Activated CD4-positive, alpha-beta T cell treated with anti-CD3 and anti-CD28 coated beads for 36 hours (primary cell): ENCODE measurements around the gene ZNF341. TPM values are rescaled to one million over a fixed set of nuclear protein-coding genes. Genes with fewer than 3 reads are reported as not detected.

Experiments
- ATAC-seq: fragments of 200-7000 bp; cut with Tn5 transposase; one replicate; pipeline ENCODE4 v1.10.0; 2021; ENCODE audit warnings: mild to moderate bottlenecking, moderate library complexity
- CTCF ChIA-PET: fragments of 350-600 bp; sonication (Branson Sonifier 250); formaldehyde crosslinking; loops from one replicate; lab custom pipeline; 2021; ENCODE audit warnings: antibody characterized with exemption; lab: Charles Lee
- POLR2A ChIA-PET: fragments of 350-600 bp; sonication (Branson Sonifier 250); formaldehyde crosslinking; loops from one replicate; lab custom pipeline; 2021; ENCODE audit warnings: antibody characterized with exemption, inconsistent platforms; lab: Charles Lee
- DNase-seq: peaks from one replicate; pipeline ENCODE4 v3.0.0-alpha.2; 2020
- H3K27ac Mint-ChIP-seq: one replicate; pipeline ENCODE4 v1.8.0; 2021; ENCODE audit warnings: mixed read lengths
- H3K27me3 Mint-ChIP-seq: one replicate; pipeline ENCODE4 v1.8.0; 2021; ENCODE audit warnings: mixed read lengths
- H3K36me3 Mint-ChIP-seq: one replicate; pipeline ENCODE4 v1.8.0; 2021; ENCODE audit warnings: low read depth, mixed read lengths
- H3K4me1 Mint-ChIP-seq: one replicate; pipeline ENCODE4 v1.8.0; 2021; ENCODE audit warnings: mixed read lengths
- H3K4me3 Mint-ChIP-seq: one replicate; pipeline ENCODE4 v1.8.0; 2021; ENCODE audit warnings: mild to moderate bottlenecking, moderate library complexity, mixed read lengths
- H3K9me3 Mint-ChIP-seq: one replicate; pipeline ENCODE4 v1.8.0; 2021; ENCODE audit warnings: low read depth, mixed read lengths
- intact Hi-C, 2 experiments: fragments of 100-400 bp; cut with DNase I in 1 of 2; cut with micrococcal nuclease in 1 of 2; formaldehyde crosslinking; loops; one replicate each; pipeline versions ENCODE4 v1.14.2 to v1.15.1; 2022 to 2024; cut with DNase I, micrococcal nuclease
- total RNA-seq, 2 experiments: library from RNA; stranded (reverse); gene quantifications; one replicate each; pipeline ENCODE4 v1.2.3, GENCODE V29; 2021

Gene ZNF341
- total RNA-seq, 2 experiments from 2014 or later: 4.3 to 6.1 TPM

GRCh38 chr20:33814238-33814712 is 82.5 kb downstream of the ZNF341 start:
- DNase-seq: peak; percentile 49
- ChIA-PET POLR2A (interaction anchor here (0.6 kb wide), 2 partner anchors 25 to 109 kb away, joined by 3 read pairs; no protein-coding TSS in a partner anchor), CTCF (interaction anchor here (0.9 to 1.4 kb wide), 2 partner anchors 12 to 22 kb away, joined by 3 to 10 read pairs; no protein-coding TSS in a partner anchor)
- Mint-ChIP-seq H3K36me3 (peaks cover 18% of the 10 kb centered on the region), H3K27ac (peak overlapping the region; percentile 14), H3K4me3 (peak overlapping the region; percentile 83), H3K27me3 (no peaks in the 10 kb centered on the region), H3K9me3 (no peaks in the 10 kb centered on the region), H3K4me1 (peaks cover 63% of the 10 kb centered on the region)
- peak; percentile 29 for ATAC-seq
- intact Hi-C loops: no loop called here

- no peaks in the 10 kb centered on the region for H3K27me3 Mint-ChIP-seq
- no peak overlapping the region for H3K4me3 Mint-ChIP-seq
- DNase-seq: no peak
- H3K27ac Mint-ChIP-seq: no peak overlapping the region
- POLR2A ChIA-PET: no interaction called here
- no peaks in the 10 kb centered on the region for H3K9me3 Mint-ChIP-seq
- peaks cover 72% of the 10 kb centered on the region for H3K4me1 Mint-ChIP-seq
- intact Hi-C loops: no loop called here
- peaks cover 21% of the 10 kb centered on the region for H3K36me3 Mint-ChIP-seq
- ATAC-seq: no peak
- CTCF ChIA-PET: interaction anchor here (1.2 to 1.5 kb wide), 3 partner anchors 10 to 24 kb away, joined by 3 to 10 read pairs (median 6); no protein-coding TSS in a partner anchor
Observed at GRCh38 chr20:33815671-33816070, 83.9 kb downstream of the ZNF341 start.

DNA sequence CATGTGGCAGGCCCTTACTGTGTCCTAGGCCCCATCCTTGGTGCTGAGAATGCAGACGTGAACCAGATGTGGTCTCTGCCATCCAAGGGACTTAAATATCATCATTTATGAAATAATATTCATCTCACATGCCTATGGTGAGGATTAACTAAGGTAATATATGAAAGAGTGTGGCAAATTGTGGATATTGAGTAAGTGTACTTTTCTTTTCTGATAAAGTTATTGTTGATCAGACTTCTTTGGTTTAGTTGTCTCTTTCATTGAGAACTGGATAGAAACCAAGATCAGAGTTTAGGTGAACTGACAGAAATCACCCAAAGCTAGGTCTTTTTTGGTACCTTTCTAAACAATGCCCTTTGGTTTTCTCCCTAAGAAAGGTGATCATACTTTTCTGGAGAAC is 84.4 kb downstream of the ZNF341 start:
- POLR2A ChIA-PET: no interaction called here
- H3K27me3 Mint-ChIP-seq: no peaks in the 10 kb centered on the region
- no peak overlapping the region for H3K27ac Mint-ChIP-seq
- H3K36me3 Mint-ChIP-seq: peaks cover 21% of the 10 kb centered on the region
- no peak for DNase-seq
- H3K4me3 Mint-ChIP-seq: no peak overlapping the region
- intact Hi-C loops: no loop called here
- CTCF ChIA-PET: interaction anchor here (0.8 to 1.5 kb wide), 4 partner anchors 9 to 431 kb away, joined by 3 to 6 read pairs (median 3); no protein-coding TSS in a partner anchor
- no peak for ATAC-seq
- H3K4me1 Mint-ChIP-seq: peaks cover 72% of the 10 kb centered on the region
- H3K9me3 Mint-ChIP-seq: no peaks in the 10 kb centered on the region

DNA sequence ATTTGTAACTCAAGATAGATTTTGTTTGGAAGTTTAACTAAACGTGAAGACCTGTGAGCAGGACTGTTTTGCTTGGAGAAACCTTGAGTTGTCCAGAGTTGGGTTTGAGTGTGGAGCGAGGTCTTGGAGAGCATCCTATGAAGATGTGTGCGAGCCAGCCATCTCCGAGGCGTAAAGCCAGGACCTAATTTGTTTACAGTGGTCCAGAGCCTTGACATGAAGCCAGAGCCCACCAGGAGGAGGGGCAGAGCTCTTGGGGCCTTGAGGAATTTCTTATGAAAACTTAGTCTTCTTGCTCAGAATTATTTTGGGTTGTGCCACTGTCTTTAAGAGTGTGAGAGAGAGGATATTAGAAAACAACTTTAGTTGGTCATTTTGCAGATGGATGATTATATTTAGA is 85.6 kb downstream of the ZNF341 start:
- no peak overlapping the region for H3K27ac Mint-ChIP-seq

GRCh38 chr20:33819456-33819855 is 87.7 kb downstream of the ZNF341 start:
- DNase-seq: no peak
- H3K27me3 Mint-ChIP-seq: no peaks in the 10 kb centered on the region
- intact Hi-C loops: no loop called here
- POLR2A ChIA-PET: interaction anchor here (1.0 kb wide), 1 partner anchor 8 kb away, joined by 4 read pairs; the partner anchor contains the start of gene CHMP4B
- CTCF ChIA-PET: interaction anchor here (0.6 to 1.8 kb wide), 7 partner anchors 9 to 319 kb away, joined by 3 to 5 read pairs (median 3); no protein-coding TSS in a partner anchor
- H3K4me1 Mint-ChIP-seq: peaks cover 62% of the 10 kb centered on the region
- no peak for ATAC-seq
- peaks cover 16% of the 10 kb centered on the region for H3K36me3 Mint-ChIP-seq
- no peak overlapping the region for H3K4me3 Mint-ChIP-seq
- H3K9me3 Mint-ChIP-seq: no peaks in the 10 kb centered on the region
- H3K27ac Mint-ChIP-seq: no peak overlapping the region

More for the DNA sequence above, 85.6 kb downstream of the ZNF341 start:
- ATAC-seq: no peak
- DNase-seq: no peak
- CTCF ChIA-PET: interaction anchor here (0.6 to 1.0 kb wide), 2 partner anchors 154 to 1247 kb away, joined by 3 read pairs; no protein-coding TSS in a partner anchor
- intact Hi-C loops: no loop called here
- peaks cover 75% of the 10 kb centered on the region for H3K4me1 Mint-ChIP-seq
- no peaks in the 10 kb centered on the region for H3K9me3 Mint-ChIP-seq
- H3K27me3 Mint-ChIP-seq: no peaks in the 10 kb centered on the region
- no peak overlapping the region for H3K4me3 Mint-ChIP-seq
- peaks cover 21% of the 10 kb centered on the region for H3K36me3 Mint-ChIP-seq
- POLR2A ChIA-PET: no interaction called here

DNA sequence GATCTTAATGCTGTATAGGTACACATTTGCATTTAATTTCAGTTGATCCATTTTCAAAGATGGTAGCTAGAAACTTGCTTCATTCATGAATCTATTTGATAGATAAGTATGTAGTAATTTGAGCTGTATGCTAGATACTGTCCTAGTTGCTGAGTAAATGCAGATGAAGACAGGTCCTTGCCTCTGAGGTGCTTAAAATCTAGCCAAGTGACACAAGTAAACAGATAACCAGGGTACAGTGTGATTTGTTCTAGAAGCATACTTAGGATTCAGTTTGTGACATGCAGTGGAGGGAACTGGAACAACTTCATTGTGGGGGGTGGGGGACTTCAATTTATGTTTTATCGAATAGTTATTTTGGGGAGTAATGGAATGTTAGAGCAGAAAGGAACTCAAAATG is 88.6 kb downstream of the ZNF341 start:
- ATAC-seq (no peak), DNase-seq (no peak)
- Mint-ChIP-seq H3K4me1 (peaks cover 63% of the 10 kb centered on the region), H3K27me3 (no peaks in the 10 kb centered on the region), H3K27ac (no peak overlapping the region), H3K36me3 (peaks cover 13% of the 10 kb centered on the region), H3K9me3 (no peaks in the 10 kb centered on the region), H3K4me3 (no peak overlapping the region)
- POLR2A ChIA-PET: no interaction called here
- CTCF ChIA-PET: interaction anchor here (1.8 kb wide), 1 partner anchor 26 kb away, joined by 5 read pairs; no protein-coding TSS in a partner anchor
- intact Hi-C loops: no loop called here

DNA sequence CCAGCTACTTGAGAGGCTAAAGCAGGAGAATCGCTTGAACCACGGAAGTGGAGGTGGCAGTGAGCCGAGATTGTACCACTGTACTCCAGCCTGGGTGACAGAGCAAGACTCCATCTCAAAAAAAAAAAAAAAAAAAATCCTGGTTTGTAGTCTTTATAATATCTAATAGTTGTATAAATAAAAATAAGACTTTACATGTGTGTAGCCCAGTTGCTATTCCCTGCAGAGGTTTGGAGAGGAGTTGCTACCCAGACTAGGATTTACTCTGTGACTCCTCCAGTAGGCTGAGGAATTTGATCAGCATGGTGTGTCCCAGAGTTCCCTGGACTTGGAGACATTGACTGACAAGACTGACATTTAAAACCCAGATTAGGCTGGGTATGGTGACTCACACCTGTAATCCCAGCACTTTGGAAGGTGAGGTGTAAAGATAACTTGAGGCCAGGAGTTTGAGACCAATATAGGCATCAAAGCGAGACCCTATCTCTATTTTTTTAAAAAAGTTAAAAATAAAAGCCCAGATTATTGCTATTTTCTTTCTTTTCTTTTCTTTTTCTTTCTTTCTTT is 89.6 kb downstream of the ZNF341 start:
- intact Hi-C loops: no loop called here
- Mint-ChIP-seq H3K4me3 (no peak overlapping the region), H3K27ac (no peak overlapping the region), H3K27me3 (no peaks in the 10 kb centered on the region), H3K4me1 (peaks cover 64% of the 10 kb centered on the region), H3K36me3 (peaks cover 14% of the 10 kb centered on the region), H3K9me3 (no peaks in the 10 kb centered on the region)
- DNase-seq: no peak
- ChIA-PET CTCF (no interaction called here), POLR2A (no interaction called here)
- no peak for ATAC-seq

DNA sequence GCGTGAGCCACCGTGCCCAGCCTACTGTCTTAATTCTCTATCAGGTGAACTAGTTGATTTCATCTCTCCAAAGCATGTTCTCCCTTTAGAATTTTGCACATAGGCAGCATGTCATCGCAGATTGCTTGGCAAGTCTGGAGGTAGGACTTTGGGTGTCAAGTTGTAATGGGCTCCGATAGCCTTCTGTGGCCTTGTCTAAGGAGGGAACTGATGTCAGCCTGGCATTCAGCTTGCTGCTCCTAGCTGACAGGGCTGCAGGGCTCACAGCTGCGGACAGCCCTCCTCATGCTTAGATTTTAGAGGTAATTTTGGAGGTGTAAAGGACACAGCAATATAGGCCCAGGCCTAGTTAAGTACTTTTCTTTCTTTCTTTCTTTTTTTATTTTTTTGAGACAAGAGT is 90.6 kb downstream of the ZNF341 start:
- no peak for DNase-seq
- no peaks in the 10 kb centered on the region for H3K27me3 Mint-ChIP-seq
- CTCF ChIA-PET: interaction anchor here (0.6 kb wide), 1 partner anchor 40 kb away, joined by 3 read pairs; no protein-coding TSS in a partner anchor

GRCh38 chr20:33822991-33823390 is 91.2 kb downstream of the ZNF341 start:
- DNase-seq (no peak), ATAC-seq (no peak)
- Mint-ChIP-seq H3K27me3 (no peaks in the 10 kb centered on the region), H3K4me1 (peaks cover 66% of the 10 kb centered on the region), H3K4me3 (no peak overlapping the region), H3K9me3 (no peaks in the 10 kb centered on the region), H3K27ac (no peak overlapping the region), H3K36me3 (peaks cover 11% of the 10 kb centered on the region)
- ChIA-PET CTCF (no interaction called here), POLR2A (no interaction called here)
- intact Hi-C loops: no loop called here

More for the DNA sequence above, 90.6 kb downstream of the ZNF341 start:
- Mint-ChIP-seq H3K4me3 (no peak overlapping the region), H3K9me3 (no peaks in the 10 kb centered on the region), H3K4me1 (peaks cover 66% of the 10 kb centered on the region), H3K36me3 (peaks cover 14% of the 10 kb centered on the region), H3K27ac (no peak overlapping the region)
- POLR2A ChIA-PET: interaction anchor here (0.6 kb wide), 1 partner anchor 21 kb away, joined by 3 read pairs; no protein-coding TSS in a partner anchor
- intact Hi-C loops: no loop called here
- no peak for ATAC-seq

GRCh38 chr20:33824852-33825251 is 93.1 kb downstream of the ZNF341 start:
- CTCF ChIA-PET: interaction anchor here (0.5 to 3.1 kb wide), 6 partner anchors 8 to 476 kb away, joined by 3 to 10 read pairs (median 4); no protein-coding TSS in a partner anchor
- intact Hi-C loops: no loop called here
- DNase-seq (no peak), ATAC-seq (no peak)
- Mint-ChIP-seq H3K4me1 (peaks cover 66% of the 10 kb centered on the region), H3K27me3 (no peaks in the 10 kb centered on the region), H3K36me3 (peaks cover 11% of the 10 kb centered on the region), H3K27ac (no peak overlapping the region), H3K4me3 (no peak overlapping the region), H3K9me3 (no peaks in the 10 kb centered on the region)
- POLR2A ChIA-PET: no interaction called here

DNA sequence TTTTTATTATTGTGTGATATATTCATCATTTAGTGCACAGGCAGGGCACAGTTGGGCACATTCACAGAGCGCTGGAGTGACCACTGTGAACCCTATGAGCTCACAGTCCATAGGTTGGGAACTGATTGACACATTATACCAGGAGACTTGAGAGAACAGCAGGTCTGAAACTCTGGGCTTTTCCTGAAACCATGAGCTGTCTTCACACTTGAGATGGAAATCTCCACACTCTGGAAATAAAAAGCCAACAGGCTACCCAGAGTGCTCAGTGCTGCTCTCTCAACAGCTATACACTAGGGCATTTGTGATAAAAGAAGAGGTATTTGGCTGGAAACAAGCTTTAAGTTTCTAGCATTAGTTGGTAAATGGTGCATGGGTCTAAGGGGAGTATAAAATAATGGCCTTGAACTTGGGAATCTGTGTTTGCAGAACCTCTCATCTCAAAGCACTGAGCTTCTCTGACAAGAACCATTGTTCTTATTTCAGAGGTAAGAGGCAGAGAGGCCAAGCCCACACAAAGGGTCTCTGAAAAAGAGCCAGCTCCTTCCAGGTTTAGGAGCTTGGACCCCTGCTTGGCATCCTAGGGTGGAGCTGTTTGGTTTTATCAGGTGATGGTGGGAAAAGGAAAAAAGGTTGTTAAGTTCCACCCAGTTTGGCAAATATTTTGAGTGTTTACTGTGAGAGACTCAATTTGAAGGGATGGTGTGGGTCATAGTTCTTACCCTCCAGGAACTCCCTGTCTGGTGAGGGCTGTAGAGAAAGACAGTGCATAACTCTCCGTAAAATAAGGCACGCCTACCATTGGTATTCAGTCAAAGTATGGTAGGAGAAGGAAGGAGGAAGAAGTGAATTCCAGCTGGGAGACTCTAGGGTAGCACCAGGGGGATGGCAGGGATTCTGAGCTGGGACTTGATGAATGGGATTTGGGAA is 93.8 kb downstream of the ZNF341 start:
- no peak for DNase-seq
- Mint-ChIP-seq H3K4me3 (no peak overlapping the region), H3K36me3 (peaks cover 10% of the 10 kb centered on the region), H3K9me3 (no peaks in the 10 kb centered on the region), H3K27me3 (no peaks in the 10 kb centered on the region), H3K27ac (peak overlapping the region; percentile 38), H3K4me1 (peaks cover 67% of the 10 kb centered on the region)
- intact Hi-C loops: no loop called here
- ChIA-PET POLR2A (interaction anchor here (0.7 to 1.0 kb wide), 2 partner anchors 13 to 27 kb away, joined by 3 read pairs; no protein-coding TSS in a partner anchor), CTCF (interaction anchor here (0.5 to 3.1 kb wide), 8 partner anchors 9 to 1547 kb away, joined by 3 to 10 read pairs (median 4); no protein-coding TSS in a partner anchor)
- ATAC-seq: no peak
